ENCODE measurements around the gene BAZ2A.

Gene BAZ2A

DNA sequence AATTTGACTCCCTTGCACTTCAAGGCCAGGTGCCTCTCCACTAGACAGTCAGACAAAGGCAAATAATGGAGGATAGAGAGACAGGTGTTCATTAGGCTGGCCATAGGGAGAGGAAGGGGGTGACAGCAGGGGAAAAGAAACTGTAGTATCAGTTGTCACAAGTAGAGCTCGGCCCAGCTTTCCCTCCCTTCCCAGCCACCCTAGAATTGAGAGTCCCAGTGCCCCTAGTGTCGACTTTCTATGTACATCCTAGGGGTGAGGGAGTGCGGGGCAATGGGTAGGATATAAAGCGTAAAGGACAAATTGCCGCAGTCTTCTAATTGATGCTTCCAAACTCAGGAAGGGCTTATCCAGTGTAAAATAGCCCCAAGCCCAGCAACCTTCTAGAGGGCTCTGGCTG lies 39.0 kb downstream of the BAZ2A start (continued):
- no peak for TF ChIP-seq ZNF513 (tag by site-specific recombination; IDR thresholded peaks at IDR 0.05)
- TF ChIP-seq KLF7 (tag by site-specific recombination; IDR thresholded peaks at IDR 0.05; ENCODE audit: borderline replicate concordance) = no peak
- TF ChIP-seq ZNF596 (tag by site-specific recombination; IDR thresholded peaks at IDR 0.05) = no peak
- TF ChIP-seq ZNF629 (tag by site-specific recombination; IDR thresholded peaks at IDR 0.05) = no peak
- no peak for TF ChIP-seq EGR2 (tag by site-specific recombination; IDR thresholded peaks at IDR 0.05; ENCODE audit: low read depth)
- TF ChIP-seq, protein P1, sequence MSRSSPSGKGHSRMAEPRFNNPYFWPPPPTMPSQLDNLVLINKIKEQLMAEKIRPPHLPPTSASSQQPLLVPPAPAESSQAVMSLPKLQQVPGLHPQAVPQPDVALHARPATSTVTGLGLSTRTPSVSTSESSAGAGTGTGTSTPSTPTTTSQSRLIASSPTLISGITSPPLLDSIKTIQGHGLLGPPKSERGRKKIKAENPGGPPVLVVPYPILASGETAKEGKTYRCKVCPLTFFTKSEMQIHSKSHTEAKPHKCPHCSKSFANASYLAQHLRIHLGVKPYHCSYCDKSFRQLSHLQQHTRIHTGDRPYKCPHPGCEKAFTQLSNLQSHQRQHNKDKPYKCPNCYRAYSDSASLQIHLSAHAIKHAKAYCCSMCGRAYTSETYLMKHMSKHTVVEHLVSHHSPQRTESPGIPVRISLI (tag by site-specific recombination; IDR thresholded peaks at IDR 0.05) = no peak
- TF ChIP-seq ZNF2 (tag by site-specific recombination; IDR thresholded peaks at IDR 0.05) = no peak
- TF ChIP-seq SCRT2 (tag by site-specific recombination; IDR thresholded peaks at IDR 0.05) = no peak
- TF ChIP-seq PBX3 (CRISPR knock-in tag; IDR thresholded peaks at IDR 0.05) = no peak
- no peak for TF ChIP-seq HOXA7 (CRISPR knock-in tag; IDR thresholded peaks at IDR 0.05; ENCODE audit: borderline replicate concordance)

GRCh38 chr12:56590237-56590830 lies 39.8 kb downstream of the BAZ2A start:
- ChIA-PET CTCF (interaction anchor here (0.6 to 12.5 kb wide), 15 partner anchors 9 to 126 kb away, joined by 3 to 139 read pairs (median 3); no protein-coding TSS in a partner anchor), POLR2A (no interaction called here)
- no peak overlapping the region for H3K4me3 ChIP-seq (ENCODE audit: low read depth, low read length)
- no peak overlapping the region for H3K27ac ChIP-seq (ENCODE audit: extremely low read depth, low read depth, low read length)
- peaks cover 0 to 35% of the 10 kb centered on the region in 2 experiments; a peak in 2 of 3 replicates for H3K36me3 ChIP-seq (ENCODE audit: control insufficient read depth in 2 of 2, insufficient read depth in 1 of 2, low read length in 2 of 2)
- H3K9me3 ChIP-seq (ENCODE audit: control insufficient read depth, insufficient read depth, low read depth, low read length) = no peaks in the 10 kb centered on the region
- no peaks in the 10 kb centered on the region; the same call in 1 of the 2 replicates for H3K4me1 ChIP-seq (ENCODE audit: control insufficient read depth, insufficient read depth, low read length)
- TF ChIP-seq MZF1 (tag by site-specific recombination; IDR thresholded peaks at IDR 0.05; ENCODE audit: borderline replicate concordance) (no peak), ZNF654 (tag by site-specific recombination; IDR thresholded peaks at IDR 0.05; ENCODE audit: low read depth) (peak; percentile 44), ZNF660 (tag by site-specific recombination; IDR thresholded peaks at IDR 0.05) (peak; percentile 83), GLIS1 (tag by site-specific recombination; IDR thresholded peaks at IDR 0.05) (peak; percentile 96), CTCF (tag by site-specific recombination; IDR thresholded peaks at IDR 0.05) (0 out of 2 replicates have a peak, but pooled peaks have one; percentile 14)

- no peaks in the 10 kb centered on the region for H3K9me3 ChIP-seq (ENCODE audit: control insufficient read depth, insufficient read depth, low read depth, low read length)
- ChIA-PET POLR2A (no interaction called here), CTCF (interaction anchor here (0.6 to 12.5 kb wide), 16 partner anchors 10 to 126 kb away, joined by 3 to 139 read pairs (median 3); partner anchors contain the start of gene RBMS2)
- H3K27ac ChIP-seq (ENCODE audit: extremely low read depth, low read depth, low read length) = no peak overlapping the region
- peaks cover 0 to 32% of the 10 kb centered on the region in 2 experiments; a peak in 2 of 3 replicates for H3K36me3 ChIP-seq (ENCODE audit: control insufficient read depth in 2 of 2, insufficient read depth in 1 of 2, low read length in 2 of 2)
- H3K4me3 ChIP-seq (ENCODE audit: low read depth, low read length) = no peak overlapping the region
- no peak for TF ChIP-seq REST (tag by site-specific recombination; IDR thresholded peaks at IDR 0.05)
- no peak for TF ChIP-seq ZNF138 (tag by site-specific recombination; IDR thresholded peaks at IDR 0.05; ENCODE audit: borderline replicate concordance)
- no peaks in the 10 kb centered on the region; the same call in 1 of the 2 replicates for H3K4me1 ChIP-seq (ENCODE audit: control insufficient read depth, insufficient read depth, low read length)
Observed at GRCh38 chr12:56589783-56590182, 40.3 kb downstream of the BAZ2A start.

Data from HEK293 (cell line).